ENCODE results near the gene EBNA1BP2. TPM values are rescaled to one million over a fixed set of nuclear protein-coding genes. Genes with fewer than 3 reads are reported as not detected.

The EBNA1BP2 gene
- total and polyA plus RNA-seq, 2 of the 13 experiments (the other 11 are each of a cell fraction or from before 2014, with no cell fraction given), result 27.1 to 102 TPM

DNA sequence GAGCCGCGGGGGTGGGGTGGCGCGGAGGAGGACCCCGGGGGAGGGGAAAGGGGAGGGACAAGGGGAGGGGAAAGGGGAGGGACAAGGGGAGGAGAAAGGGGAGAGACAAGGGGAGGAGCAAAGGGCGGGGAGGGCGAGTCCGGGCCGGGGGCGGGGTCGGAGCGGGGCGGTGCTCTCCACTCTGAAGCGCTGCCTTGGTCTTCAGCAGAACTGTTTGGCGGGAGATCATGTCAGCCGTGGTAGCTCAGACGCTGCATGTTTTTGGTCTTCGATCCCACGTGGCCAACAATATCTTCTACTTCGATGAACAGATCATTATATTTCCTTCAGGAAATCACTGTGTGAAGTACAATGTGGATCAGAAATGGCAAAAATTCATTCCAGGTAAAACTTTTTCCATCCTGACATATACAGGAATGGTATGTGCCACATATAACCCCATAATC is 460 bp upstream of the EBNA1BP2 start (continued):
- TF ChIP-seq, protein P1, sequence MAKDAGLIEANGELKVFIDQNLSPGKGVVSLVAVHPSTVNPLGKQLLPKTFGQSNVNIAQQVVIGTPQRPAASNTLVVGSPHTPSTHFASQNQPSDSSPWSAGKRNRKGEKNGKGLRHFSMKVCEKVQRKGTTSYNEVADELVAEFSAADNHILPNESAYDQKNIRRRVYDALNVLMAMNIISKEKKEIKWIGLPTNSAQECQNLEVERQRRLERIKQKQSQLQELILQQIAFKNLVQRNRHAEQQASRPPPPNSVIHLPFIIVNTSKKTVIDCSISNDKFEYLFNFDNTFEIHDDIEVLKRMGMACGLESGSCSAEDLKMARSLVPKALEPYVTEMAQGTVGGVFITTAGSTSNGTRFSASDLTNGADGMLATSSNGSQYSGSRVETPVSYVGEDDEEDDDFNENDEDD (CRISPR knock-in tag; IDR thresholded peaks at IDR 0.05; ENCODE audit: borderline replicate concordance), result peak; percentile 95; the same call in 1 of the 2 replicates

DNA sequence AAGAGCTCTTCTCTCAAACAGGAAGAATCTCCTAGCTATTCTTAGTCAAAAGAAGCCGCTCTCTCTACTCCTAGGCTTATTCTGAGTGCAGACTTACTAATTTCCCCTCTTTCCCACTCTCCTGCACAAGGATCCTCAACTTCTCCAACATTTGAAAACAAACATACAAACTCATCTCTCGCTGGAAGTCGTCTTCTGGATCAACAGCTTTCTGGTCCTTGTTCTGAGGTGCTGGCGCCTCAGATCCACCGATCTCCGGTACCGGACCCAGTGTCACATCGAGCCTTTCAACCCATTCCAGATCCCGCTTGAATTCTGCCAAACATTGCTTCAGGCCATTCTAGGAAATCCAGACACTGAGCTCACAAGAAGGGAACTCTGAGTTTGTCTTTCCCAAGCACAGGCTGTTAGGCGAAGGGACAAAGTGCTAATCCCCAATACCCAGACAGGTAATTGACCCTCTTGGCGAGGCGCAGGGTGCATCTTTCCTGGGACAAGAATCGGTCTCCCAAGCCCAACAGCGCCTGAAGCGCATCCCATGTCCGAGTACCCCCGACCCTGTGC is 696 bp downstream of the EBNA1BP2 start:
- no peaks in the 10 kb centered on the region for H3K9me3 ChIP-seq (ENCODE audit: low read length)
- ChIA-PET POLR2A (interaction anchor here (1.0 to 2.2 kb wide), 5 partner anchors 14 to 479 kb away, joined by 3 to 8 read pairs (median 3); partner anchors contain the start of genes KDM4A and ZNF691), CTCF (ENCODE audit: low intra/inter-chr PET ratio, low total read pairs) (no interaction called here)
- FAIRE-seq (no peak), DNase-seq (ENCODE audit: low spot score) (no peak), ATAC-seq (peak; percentile 58; the same call in 1 of the 3 replicates)
- 7% methylated on average over 14 of the region's 17 CpGs for WGBS (ENCODE audit: low lambda C conversion rate)
- peak overlapping the region; percentile 79 to 97 (median 87) for H3K4me3 ChIP-seq (replicated peaks in 1 of 3; ENCODE audit: insufficient read depth in 1 of 3, low read depth in 2 of 3, low read length in 3 of 3)
- TSS peak; percentile 64 for BruUV-seq (replicated peaks)
- intact Hi-C loops (cut with micrococcal nuclease; ENCODE audit: unreplicated experiment) (no loop called here), in situ Hi-C loops (cut with HindIII; ENCODE audit: extremely low pct_ligation_motif_present, low pct_unique_long_range_greater_than_20kb) (no loop called here)
- H3K4me2 ChIP-seq (ENCODE audit: low read depth, low read length), result peak overlapping the region; percentile 92
- H3K9ac ChIP-seq (ENCODE audit: insufficient read depth, low read depth, low read length), result peak overlapping the region; percentile 86
- peaks cover 0 to 9% of the 10 kb centered on the region in 2 experiments; a peak in 2 of 5 replicates for H3K27me3 ChIP-seq (ENCODE audit: control insufficient read depth in 1 of 2, insufficient read depth in 2 of 2, low read length in 2 of 2)
- no peaks in the 10 kb centered on the region for H4K20me1 ChIP-seq (ENCODE audit: insufficient read depth, low read length)
- peaks cover 23% of the 10 kb centered on the region for H3K4me1 ChIP-seq (ENCODE audit: insufficient read depth, low read length)
- peaks cover 20% of the 10 kb centered on the region for H3K79me2 ChIP-seq (ENCODE audit: insufficient read depth, low read length)
- H3K27ac ChIP-seq (ENCODE audit: extremely low read length, insufficient read depth, low read length), result peak overlapping the region; percentile 49
- H3K36me3 ChIP-seq (replicated peaks in 1 of 2; ENCODE audit: control insufficient read depth in 1 of 2, insufficient read depth in 2 of 2, low read length in 2 of 2), result peaks cover 10 to 40% of the 10 kb centered on the region in 2 experiments
- H2AFZ ChIP-seq (ENCODE audit: low read length), result no peak overlapping the region
- 0 out of 2 replicates have a peak, but pooled peaks have one; percentile 19 for TF ChIP-seq CBFB (CRISPR knock-in tag; IDR thresholded peaks at IDR 0.05)
- no peak for TF ChIP-seq RORA (CRISPR knock-in tag; IDR thresholded peaks at IDR 0.05)
- no peak for TF ChIP-seq ZSCAN12 (CRISPR knock-in tag; IDR thresholded peaks at IDR 0.05)
- no peak for TF ChIP-seq TAF15 (IDR thresholded peaks at IDR 0.05; ENCODE audit: low read depth, low read length, poor library complexity, severe bottlenecking)
- TF ChIP-seq TEAD3 (CRISPR knock-in tag; optimal IDR thresholded peaks at IDR 0.05; ENCODE audit: borderline replicate concordance), result peak; percentile 18
- no peak for TF ChIP-seq SOX6 (IDR thresholded peaks at IDR 0.05)
- no peak for TF ChIP-seq SOX6 (CRISPR knock-in tag; IDR thresholded peaks at IDR 0.05)
- TF ChIP-seq, protein P2, sequence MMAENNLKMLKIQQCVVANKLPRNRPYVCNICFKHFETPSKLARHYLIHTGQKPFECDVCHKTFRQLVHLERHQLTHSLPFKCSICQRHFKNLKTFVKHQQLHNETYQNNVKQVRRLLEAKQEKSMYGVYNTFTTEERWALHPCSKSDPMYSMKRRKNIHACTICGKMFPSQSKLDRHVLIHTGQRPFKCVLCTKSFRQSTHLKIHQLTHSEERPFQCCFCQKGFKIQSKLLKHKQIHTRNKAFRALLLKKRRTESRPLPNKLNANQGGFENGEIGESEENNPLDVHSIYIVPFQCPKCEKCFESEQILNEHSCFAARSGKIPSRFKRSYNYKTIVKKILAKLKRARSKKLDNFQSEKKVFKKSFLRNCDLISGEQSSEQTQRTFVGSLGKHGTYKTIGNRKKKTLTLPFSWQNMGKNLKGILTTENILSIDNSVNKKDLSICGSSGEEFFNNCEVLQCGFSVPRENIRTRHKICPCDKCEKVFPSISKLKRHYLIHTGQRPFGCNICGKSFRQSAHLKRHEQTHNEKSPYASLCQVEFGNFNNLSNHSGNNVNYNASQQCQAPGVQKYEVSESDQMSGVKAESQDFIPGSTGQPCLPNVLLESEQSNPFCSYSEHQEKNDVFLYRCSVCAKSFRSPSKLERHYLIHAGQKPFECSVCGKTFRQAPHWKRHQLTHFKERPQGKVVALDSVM (CRISPR knock-in tag; IDR thresholded peaks at IDR 0.05), result no peak
- no peak for TF ChIP-seq ZNF569 (CRISPR knock-in tag; IDR thresholded peaks at IDR 0.05; ENCODE audit: borderline replicate concordance)
- TF ChIP-seq, protein P3, sequence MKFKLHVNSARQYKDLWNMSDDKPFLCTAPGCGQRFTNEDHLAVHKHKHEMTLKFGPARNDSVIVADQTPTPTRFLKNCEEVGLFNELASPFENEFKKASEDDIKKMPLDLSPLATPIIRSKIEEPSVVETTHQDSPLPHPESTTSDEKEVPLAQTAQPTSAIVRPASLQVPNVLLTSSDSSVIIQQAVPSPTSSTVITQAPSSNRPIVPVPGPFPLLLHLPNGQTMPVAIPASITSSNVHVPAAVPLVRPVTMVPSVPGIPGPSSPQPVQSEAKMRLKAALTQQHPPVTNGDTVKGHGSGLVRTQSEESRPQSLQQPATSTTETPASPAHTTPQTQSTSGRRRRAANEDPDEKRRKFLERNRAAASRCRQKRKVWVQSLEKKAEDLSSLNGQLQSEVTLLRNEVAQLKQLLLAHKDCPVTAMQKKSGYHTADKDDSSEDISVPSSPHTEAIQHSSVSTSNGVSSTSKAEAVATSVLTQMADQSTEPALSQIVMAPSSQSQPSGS (CRISPR knock-in tag; IDR thresholded peaks at IDR 0.05), result no peak
- TF ChIP-seq, protein P4, sequence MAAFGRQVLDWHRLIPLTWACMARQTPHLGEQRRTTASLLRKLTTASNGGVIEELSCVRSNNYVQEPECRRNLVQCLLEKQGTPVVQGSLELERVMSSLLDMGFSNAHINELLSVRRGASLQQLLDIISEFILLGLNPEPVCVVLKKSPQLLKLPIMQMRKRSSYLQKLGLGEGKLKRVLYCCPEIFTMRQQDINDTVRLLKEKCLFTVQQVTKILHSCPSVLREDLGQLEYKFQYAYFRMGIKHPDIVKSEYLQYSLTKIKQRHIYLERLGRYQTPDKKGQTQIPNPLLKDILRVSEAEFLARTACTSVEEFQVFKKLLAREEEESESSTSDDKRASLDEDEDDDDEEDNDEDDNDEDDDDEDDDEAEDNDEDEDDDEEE (CRISPR knock-in tag; IDR thresholded peaks at IDR 0.05), result 0 out of 2 replicates have a peak, but pooled peaks have one; percentile 0
- no peak; the same call in 1 of the 2 replicates for TF ChIP-seq ETV6 (CRISPR knock-in tag; conservative IDR thresholded peaks at IDR 0.05)
- TF ChIP-seq TCF7 (IDR thresholded peaks at IDR 0.05; ENCODE audit: low read depth), result no peak
- no peak for TF ChIP-seq ZSCAN29 (CRISPR knock-in tag; conservative IDR thresholded peaks at IDR 0.05)
- TF ChIP-seq ZNF879 (CRISPR knock-in tag; IDR thresholded peaks at IDR 0.05), result no peak
- TF ChIP-seq MYNN (CRISPR knock-in tag; IDR thresholded peaks at IDR 0.05; ENCODE audit: low read depth), result no peak
